ENCODE data around the gene RAI1.
A peak's percentile ranks its signal among the peaks of the same experiment; 100 is the strongest.

Gene RAI1

GRCh38 chr17:17783825-17784656 lies 102.8 kb downstream of the RAI1 start:
- DNase-seq (ENCODE audit: low read depth in 3 of 3), result peak in 1 of 3 experiments; percentile 13

GRCh38 chr17:17784657-17785267 lies 103.5 kb downstream of the RAI1 start:
- peak in 1 of 3 experiments; percentile 14 for DNase-seq (ENCODE audit: low read depth in 3 of 3)

GRCh38 chr17:17785407-17785806 lies 104.1 kb downstream of the RAI1 start:
- DNase-seq (ENCODE audit: low read depth in 3 of 3), result no peak

GRCh38 chr17:17786998-17787397 lies 105.7 kb downstream of the RAI1 start:
- DNase-seq (ENCODE audit: low read depth in 3 of 3), result no peak

- no peak for DNase-seq (ENCODE audit: low read depth in 3 of 3)
Observed at GRCh38 chr17:17787568-17787967, 106.3 kb downstream of the RAI1 start.

GRCh38 chr17:17788967-17789366 lies 107.7 kb downstream of the RAI1 start:
- no peak for DNase-seq (ENCODE audit: low read depth in 3 of 3)

GRCh38 chr17:17789410-17789809 lies 108.2 kb downstream of the RAI1 start:
- DNase-seq (ENCODE audit: low read depth in 3 of 3), result no peak

- no peak for DNase-seq (ENCODE audit: low read depth in 3 of 3)
Observed at GRCh38 chr17:17789828-17790636, 108.8 kb downstream of the RAI1 start.

GRCh38 chr17:17790637-17791464 lies 109.6 kb downstream of the RAI1 start:
- DNase-seq (ENCODE audit: low read depth in 3 of 3), result no peak

- DNase-seq (ENCODE audit: low read depth in 3 of 3), result no peak
Observed at GRCh38 chr17:17792037-17792550, 110.8 kb downstream of the RAI1 start.

GRCh38 chr17:17792551-17793377 lies 111.5 kb downstream of the RAI1 start:
- DNase-seq (ENCODE audit: low read depth in 3 of 3), result peak in 2 of 3 experiments; percentile 13 to 46

- no peak for DNase-seq (ENCODE audit: low read depth in 3 of 3)
Observed at GRCh38 chr17:17793378-17794214, 112.3 kb downstream of the RAI1 start.

- no peak for DNase-seq (ENCODE audit: low read depth in 3 of 3)
Observed at GRCh38 chr17:17794382-17794781, 113.1 kb downstream of the RAI1 start.

GRCh38 chr17:17795296-17795695 lies 114.0 kb downstream of the RAI1 start:
- DNase-seq (ENCODE audit: low read depth in 3 of 3), result no peak

GRCh38 chr17:17795946-17796786 lies 114.9 kb downstream of the RAI1 start:
- DNase-seq (ENCODE audit: low read depth in 3 of 3), result no peak

GRCh38 chr17:17796787-17797061 lies 115.5 kb downstream of the RAI1 start:
- DNase-seq (ENCODE audit: low read depth in 3 of 3), result no peak

GRCh38 chr17:17797119-17797809 lies 116.0 kb downstream of the RAI1 start:
- DNase-seq (ENCODE audit: low read depth in 3 of 3), result no peak

- no peak for DNase-seq (ENCODE audit: low read depth in 3 of 3)
Observed at GRCh38 chr17:17798010-17798556, 116.8 kb downstream of the RAI1 start.

Data from stimulated activated CD4-positive, alpha-beta T cell treated with anti-CD3 and anti-CD28 coated beads, TNF-alpha, amount 100 ng/mL, for 24 hours (primary cell).